H1 (cell line): ENCODE results near the gene PHTF2. TPM values are rescaled to one million over a fixed set of nuclear protein-coding genes. Genes with fewer than 3 reads are reported as not detected.

Source experiments
- EZH2 ChIP-seq: fragments of 200-600 bp; sonication (generic); IDR thresholded peaks from 2 replicates; pipeline ENCODE4 v1.7.1; 2012; ENCODE audit warnings: low read depth, mild to moderate bottlenecking, moderate library complexity, low read length, inconsistent platforms; ENCODE audit not compliant: severe bottlenecking
- polyA plus RNA-seq, 7 experiments: library from polyadenylated mRNA; depleted of rRNA in 3 of 7; stranded (reverse) in 5 of 7; unstranded in 2 of 7; fragments of >200 nt in 5 of 7; fragments of 200-250 nt in 2 of 7; gene quantifications; 1 replicate in 5 of 7; 2 replicates in 1 of 7; 4 replicates in 1 of 7; pipeline versions ENCODE4 v1.2.1 to v1.2.3, GENCODE V29; 2011 to 2013; ENCODE audit warnings: missing spikeins in 2 of 7, mixed read lengths in 2 of 7
- total RNA-seq: library from RNA; stranded (reverse); fragmentation: NEBNext Ultra II Directional; extraction: Animal tissue kit (Norgen Biotek cat#: 25700); gene quantifications from 2 replicates; pipeline ENCODE4 v1.2.1, GENCODE V29; 2021
- TF ChIP-seq, protein P1 (sequence below): fragments of 300-600 bp; sonication (generic); IDR thresholded peaks from 2 replicates; pipeline ENCODE4 v1.7.1; 2012; ENCODE audit warnings: low read length, moderate library complexity, mild to moderate bottlenecking, inconsistent platforms; ENCODE audit not compliant: insufficient replicate concordance

The PHTF2 gene
- total and polyA plus RNA-seq, 2 of the 8 experiments (the other 6 are each of a cell fraction or from before 2014, with no cell fraction given), result 9.0 to 25.4 TPM

DNA sequence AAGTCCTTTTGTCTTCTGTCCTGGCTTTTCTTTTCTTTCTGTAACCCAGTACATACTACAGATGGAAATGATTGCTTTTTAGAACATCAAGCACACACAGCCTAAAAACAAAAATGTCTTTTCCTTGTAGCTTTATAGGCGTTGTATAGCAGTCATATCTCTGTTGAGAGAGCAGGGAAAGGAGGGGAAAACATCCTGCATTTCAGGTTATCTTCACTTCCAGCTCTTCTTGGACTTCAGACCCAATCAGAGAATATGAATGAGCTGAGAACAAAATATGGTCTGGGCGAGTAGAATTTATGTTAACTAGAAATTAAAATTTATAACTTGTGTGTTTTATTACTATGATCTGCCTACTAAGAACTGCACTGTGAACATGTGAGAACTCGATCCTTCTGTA is 15.0 kb upstream of the PHTF2 start (continued):
- TF ChIP-seq, protein P1, sequence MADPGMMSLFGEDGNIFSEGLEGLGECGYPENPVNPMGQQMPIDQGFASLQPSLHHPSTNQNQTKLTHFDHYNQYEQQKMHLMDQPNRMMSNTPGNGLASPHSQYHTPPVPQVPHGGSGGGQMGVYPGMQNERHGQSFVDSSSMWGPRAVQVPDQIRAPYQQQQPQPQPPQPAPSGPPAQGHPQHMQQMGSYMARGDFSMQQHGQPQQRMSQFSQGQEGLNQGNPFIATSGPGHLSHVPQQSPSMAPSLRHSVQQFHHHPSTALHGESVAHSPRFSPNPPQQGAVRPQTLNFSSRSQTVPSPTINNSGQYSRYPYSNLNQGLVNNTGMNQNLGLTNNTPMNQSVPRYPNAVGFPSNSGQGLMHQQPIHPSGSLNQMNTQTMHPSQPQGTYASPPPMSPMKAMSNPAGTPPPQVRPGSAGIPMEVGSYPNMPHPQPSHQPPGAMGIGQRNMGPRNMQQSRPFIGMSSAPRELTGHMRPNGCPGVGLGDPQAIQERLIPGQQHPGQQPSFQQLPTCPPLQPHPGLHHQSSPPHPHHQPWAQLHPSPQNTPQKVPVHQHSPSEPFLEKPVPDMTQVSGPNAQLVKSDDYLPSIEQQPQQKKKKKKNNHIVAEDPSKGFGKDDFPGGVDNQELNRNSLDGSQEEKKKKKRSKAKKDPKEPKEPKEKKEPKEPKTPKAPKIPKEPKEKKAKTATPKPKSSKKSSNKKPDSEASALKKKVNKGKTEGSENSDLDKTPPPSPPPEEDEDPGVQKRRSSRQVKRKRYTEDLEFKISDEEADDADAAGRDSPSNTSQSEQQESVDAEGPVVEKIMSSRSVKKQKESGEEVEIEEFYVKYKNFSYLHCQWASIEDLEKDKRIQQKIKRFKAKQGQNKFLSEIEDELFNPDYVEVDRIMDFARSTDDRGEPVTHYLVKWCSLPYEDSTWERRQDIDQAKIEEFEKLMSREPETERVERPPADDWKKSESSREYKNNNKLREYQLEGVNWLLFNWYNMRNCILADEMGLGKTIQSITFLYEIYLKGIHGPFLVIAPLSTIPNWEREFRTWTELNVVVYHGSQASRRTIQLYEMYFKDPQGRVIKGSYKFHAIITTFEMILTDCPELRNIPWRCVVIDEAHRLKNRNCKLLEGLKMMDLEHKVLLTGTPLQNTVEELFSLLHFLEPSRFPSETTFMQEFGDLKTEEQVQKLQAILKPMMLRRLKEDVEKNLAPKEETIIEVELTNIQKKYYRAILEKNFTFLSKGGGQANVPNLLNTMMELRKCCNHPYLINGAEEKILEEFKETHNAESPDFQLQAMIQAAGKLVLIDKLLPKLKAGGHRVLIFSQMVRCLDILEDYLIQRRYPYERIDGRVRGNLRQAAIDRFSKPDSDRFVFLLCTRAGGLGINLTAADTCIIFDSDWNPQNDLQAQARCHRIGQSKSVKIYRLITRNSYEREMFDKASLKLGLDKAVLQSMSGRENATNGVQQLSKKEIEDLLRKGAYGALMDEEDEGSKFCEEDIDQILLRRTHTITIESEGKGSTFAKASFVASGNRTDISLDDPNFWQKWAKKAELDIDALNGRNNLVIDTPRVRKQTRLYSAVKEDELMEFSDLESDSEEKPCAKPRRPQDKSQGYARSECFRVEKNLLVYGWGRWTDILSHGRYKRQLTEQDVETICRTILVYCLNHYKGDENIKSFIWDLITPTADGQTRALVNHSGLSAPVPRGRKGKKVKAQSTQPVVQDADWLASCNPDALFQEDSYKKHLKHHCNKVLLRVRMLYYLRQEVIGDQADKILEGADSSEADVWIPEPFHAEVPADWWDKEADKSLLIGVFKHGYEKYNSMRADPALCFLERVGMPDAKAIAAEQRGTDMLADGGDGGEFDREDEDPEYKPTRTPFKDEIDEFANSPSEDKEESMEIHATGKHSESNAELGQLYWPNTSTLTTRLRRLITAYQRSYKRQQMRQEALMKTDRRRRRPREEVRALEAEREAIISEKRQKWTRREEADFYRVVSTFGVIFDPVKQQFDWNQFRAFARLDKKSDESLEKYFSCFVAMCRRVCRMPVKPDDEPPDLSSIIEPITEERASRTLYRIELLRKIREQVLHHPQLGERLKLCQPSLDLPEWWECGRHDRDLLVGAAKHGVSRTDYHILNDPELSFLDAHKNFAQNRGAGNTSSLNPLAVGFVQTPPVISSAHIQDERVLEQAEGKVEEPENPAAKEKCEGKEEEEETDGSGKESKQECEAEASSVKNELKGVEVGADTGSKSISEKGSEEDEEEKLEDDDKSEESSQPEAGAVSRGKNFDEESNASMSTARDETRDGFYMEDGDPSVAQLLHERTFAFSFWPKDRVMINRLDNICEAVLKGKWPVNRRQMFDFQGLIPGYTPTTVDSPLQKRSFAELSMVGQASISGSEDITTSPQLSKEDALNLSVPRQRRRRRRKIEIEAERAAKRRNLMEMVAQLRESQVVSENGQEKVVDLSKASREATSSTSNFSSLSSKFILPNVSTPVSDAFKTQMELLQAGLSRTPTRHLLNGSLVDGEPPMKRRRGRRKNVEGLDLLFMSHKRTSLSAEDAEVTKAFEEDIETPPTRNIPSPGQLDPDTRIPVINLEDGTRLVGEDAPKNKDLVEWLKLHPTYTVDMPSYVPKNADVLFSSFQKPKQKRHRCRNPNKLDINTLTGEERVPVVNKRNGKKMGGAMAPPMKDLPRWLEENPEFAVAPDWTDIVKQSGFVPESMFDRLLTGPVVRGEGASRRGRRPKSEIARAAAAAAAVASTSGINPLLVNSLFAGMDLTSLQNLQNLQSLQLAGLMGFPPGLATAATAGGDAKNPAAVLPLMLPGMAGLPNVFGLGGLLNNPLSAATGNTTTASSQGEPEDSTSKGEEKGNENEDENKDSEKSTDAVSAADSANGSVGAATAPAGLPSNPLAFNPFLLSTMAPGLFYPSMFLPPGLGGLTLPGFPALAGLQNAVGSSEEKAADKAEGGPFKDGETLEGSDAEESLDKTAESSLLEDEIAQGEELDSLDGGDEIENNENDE, result no peak
- no peak for TF ChIP-seq EZH2
